CD4-positive, alpha-beta T cell treated with Interleukin-2 at 100 ng/mL for 4 hours (primary cell): ENCODE data around the gene ARHGEF10L.
A peak's percentile ranks its signal among the peaks of the same experiment; 100 is the strongest.

Experiments used
- DNase-seq: peaks from one replicate; pipeline ENCODE4 v3.0.0-alpha.2; 2020; ENCODE audit warnings: low spot score

ARHGEF10L gene

DNA sequence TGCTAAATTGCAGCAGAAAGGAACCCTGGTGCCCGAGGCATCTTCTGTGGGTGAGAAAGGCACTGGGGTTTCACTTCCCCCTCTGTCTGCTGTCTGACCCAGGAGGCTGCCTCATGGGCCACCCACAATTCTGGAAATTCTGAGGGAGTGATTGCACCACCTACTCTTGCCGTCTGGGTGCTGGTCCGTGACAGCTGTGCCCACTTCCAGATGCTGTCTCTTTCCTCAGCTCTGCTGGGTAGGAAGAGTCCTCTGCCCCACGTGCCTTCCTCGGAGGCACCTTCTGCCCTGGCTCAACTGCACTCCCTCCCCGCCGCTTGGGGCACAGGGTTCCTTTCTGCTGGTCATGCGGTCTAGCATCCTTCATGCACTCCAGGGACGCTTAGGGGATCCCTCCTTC lies 96.3 kb downstream of the ARHGEF10L start:
- DNase-seq: peak; percentile 13

DNA sequence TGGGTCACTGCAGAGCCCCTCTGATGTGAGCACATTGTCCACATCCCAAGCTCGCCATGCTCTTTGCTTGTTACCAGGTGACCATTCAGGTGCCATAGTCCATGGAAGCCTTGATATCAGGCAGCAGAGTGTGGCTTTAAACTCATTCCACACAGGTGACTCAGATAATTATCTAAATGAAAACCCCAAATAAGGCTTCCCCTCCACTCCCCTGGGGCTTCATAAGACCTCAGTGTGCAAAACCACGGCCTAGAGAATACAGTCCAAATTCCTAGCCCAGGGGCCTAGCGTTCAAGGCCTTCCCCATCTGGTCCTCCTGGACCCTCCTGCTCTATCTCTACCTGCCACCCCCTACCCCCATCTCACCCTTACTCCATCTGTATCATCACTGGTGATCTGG lies 97.1 kb downstream of the ARHGEF10L start:
- DNase-seq: no peak

DNA sequence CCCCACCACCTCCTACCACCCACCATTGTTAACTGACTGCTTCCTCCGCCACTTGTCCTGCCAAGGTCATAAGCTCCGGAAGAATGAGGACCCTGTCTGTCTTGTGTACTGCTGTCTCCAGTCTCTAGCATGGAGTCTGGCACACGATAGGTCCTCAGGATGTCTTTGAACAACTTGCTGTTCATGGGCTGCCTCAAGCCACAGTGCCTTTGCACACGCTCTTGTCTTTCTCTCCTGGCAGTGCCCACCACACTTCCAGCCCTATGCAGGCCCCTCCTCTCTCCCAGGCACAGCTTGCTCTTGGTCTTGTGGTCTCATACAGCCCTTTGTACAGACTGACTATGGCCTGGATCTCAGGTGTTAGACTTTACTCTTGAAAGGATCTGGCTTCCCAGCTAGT lies 97.6 kb downstream of the ARHGEF10L start:
- DNase-seq: no peak

DNA sequence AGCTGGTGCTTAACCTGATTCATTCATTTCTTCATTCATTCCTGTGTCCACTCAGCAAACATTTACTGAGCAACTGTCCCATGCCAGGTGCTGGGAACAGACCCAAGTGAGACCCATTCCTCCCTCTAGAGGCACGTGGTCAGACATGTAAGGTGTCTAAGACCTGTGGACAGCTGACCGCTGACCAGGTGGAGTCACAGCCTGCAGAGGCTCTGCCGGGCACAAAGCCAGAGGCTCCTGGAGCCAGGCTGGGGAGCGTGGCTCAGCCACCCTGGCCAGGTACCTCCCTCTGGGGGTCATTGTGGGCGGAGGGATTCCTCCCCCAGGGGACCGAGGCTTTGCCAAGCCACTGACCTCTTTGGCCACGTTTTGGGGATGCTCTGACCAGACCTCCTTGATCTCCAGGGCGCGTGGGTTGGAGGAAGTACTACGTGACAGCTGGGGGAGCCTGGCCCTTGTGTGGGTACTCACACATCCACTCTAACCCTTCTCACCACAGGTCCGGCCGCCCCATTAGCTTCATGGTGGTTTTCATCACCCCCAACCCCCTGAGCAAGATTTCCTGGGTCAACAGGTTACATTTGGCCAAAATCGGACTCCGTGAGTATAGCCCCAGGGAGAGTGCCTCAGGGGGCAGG lies 100.3 kb downstream of the ARHGEF10L start:
- no peak for DNase-seq

DNA sequence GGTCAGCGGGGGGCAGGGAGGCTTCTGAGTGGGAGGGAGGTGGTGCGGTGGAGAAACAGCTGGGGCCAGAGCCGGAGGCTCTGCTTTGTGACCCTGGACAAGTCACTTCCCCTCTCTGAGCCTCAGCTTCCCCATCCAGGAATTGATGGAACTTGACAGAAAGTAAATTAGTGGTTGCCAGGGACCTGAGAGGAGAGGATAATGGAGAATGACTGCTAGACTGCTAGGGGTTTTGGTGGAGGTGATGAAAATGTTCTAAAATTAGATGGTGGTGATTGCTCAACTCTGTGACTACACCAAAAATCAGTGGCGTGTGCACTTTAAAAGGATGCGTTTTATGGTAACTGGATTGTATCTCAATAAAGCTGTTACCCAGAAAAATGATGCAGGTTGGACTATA lies 100.9 kb downstream of the ARHGEF10L start:
- DNase-seq: no peak

DNA sequence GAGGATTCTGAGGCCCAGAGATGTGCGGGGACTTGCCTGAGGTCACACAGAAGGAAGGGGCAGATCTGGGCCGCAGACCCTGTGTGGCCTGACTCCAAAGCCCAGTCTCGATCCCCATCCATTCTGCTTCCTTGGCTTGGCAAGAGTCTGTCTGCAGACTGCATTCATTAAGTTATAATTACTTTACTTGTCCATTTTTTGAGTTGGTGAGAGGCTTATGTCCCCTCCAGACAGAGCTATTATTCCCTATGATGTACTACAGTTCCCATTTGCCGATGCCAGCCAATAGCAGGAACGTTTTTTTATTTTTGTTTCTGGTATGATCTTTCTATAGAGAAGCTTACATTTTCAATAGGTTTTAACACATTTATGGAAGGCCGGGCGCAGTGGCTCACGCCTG lies 101.5 kb downstream of the ARHGEF10L start:
- no peak for DNase-seq

DNA sequence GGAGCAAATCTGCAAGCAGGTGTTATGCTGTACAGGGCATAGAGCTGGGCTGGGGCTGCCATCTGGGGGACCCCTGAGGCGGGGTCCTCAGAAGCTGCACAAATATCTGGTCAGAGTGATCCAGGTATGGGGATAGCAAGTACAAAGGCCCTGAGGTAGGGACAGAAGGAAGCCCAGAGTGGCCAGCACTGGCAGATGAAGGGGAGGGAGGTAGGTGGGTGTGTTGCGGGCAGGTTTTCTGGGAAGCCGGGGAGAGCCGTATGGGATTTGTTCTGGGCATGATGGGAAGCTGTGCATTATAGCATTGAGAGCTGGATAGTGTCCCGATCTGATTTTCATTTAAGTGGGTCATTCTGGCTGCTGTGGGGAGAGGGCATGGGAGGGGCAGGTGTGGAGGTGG lies 102.7 kb downstream of the ARHGEF10L start:
- no peak for DNase-seq

DNA sequence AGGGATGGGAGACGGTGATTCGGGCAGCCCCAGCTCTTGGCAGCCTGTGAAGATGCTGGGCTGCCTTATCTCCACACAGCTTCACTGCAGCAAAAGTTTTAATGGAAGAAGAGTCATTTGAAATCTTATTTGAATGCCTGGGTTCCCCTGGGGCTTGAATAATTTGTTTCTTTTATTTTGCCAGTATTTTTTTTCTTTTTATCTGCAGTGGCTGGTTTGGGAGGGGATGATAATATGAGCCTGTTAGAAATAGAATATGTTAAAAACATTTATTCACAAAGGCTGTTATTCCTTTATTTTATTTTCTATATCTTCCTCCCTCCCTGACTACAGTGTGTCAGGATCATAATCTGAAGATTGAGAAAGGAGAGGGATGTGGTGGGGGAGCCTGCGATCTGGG lies 103.4 kb downstream of the ARHGEF10L start:
- no peak for DNase-seq

DNA sequence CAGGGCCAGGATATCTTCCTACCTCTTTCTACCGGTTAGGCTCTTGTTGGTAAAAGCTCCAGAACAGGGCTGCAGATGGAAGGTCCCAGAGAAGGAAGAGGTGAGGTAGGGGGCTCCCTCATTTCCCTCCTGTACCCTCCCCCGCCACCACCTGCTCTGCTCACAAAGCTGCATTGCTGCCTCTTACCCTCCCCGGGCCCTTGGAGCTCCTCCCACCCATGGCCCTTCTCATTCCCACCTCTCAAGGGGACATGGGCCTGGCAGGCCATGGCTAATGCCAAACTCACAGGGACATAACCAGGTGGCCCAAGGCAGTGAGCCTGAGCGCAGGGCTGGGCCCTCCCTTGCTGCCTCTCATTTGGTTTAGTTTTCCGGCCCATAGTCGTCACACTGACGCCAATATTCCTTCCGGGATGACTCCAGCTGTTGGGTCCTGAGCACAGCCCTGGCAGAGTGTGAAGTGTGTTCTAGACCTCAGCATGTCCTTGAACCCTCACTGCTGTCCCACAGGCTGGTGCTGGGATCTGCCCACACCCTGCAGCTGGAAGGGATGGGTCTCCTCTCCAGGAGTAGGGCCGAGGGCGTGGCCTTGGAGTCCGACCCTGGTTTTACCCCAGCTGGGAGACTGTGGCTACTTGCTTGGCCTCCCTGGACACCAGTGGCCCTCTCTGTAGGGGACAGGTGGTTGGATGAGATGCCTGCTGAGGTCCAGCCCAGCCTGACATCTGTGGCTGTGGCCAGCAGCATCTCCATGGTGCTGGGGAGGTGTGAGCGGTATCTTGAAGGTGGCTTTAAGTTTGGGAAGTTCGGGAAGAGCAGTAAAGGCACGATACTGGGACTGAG lies 104.6 kb downstream of the ARHGEF10L start:
- no peak for DNase-seq

DNA sequence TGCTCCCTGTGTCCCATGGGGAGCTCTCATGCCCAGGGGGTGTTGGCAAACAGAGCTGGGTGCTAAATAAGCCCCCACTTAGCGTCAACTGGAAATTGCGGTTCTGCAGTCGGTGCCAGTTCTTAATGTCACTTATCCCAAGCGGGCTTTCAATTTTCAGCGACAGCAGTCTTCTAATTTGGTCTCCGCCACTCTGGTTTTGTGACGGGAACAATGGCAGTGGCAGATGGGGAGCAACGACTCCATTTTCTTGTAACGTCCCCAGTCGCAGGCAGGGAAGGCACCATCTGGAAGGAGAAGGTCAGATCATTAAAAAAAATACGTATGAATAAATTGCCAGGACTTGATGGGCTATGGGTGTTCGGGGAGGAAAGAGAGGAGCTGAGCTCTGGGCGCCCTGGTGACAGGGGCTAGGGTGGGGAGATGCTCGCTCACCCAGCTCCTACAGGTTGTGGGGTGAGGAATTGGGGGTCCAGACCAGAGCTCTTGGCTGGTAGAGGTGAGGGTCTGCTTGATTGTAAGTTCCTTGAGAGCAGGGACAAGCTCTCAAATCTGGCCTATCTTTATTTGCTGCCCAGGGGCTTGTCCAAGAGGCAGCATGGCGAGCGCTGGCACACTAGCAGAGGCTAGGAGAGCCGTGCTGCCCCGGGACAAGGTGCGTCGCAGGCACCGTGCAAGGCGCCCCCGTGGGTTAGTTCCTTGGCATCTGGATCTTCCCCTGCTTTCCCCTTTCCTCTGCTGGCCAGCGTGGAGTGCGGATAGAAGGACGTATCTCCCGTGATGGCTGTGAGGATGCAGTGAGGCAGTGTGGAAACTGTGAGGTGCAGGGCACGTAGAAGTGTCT lies 105.8 kb downstream of the ARHGEF10L start:
- no peak for DNase-seq

DNA sequence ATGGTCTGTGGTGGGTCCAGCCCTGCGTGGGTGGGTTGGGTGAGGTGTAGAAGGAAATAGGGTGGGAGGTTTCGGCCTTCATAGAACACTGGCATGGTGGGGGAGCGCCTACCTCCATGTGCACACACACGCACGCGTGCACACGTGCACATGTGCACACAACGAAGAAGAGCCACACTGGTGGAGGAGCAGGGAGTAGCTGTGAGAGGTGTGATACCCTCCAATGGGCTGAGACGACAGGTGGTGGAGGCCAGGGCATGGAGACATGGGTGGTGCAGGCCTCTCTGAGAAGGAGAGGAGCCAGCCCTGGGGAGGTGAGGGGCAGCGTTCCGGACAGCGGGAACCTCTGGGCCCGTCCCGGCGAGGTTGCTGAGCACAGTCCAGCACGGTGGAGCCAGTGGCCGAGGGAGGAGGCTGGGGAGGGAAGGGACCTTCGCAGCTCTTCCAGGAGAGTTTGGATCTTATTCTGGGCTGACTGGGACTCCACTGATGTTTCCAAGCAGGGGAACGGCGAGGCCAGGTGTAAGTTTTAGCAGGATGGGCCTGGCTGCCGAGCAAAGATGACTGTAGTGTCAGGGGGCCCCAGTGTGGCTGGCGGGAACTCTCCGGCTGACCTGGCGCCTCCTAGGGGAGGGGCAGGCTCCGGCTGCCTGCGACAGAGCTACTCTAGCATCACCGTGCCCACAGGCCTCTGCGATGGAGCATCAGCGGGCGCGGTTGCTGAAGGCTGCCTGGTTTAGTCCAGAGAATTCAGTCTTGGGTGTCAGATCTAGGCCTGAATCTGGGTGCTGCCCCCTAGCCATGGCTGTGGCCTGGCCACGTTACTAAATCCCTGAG lies 107.2 kb downstream of the ARHGEF10L start:
- no peak for DNase-seq

DNA sequence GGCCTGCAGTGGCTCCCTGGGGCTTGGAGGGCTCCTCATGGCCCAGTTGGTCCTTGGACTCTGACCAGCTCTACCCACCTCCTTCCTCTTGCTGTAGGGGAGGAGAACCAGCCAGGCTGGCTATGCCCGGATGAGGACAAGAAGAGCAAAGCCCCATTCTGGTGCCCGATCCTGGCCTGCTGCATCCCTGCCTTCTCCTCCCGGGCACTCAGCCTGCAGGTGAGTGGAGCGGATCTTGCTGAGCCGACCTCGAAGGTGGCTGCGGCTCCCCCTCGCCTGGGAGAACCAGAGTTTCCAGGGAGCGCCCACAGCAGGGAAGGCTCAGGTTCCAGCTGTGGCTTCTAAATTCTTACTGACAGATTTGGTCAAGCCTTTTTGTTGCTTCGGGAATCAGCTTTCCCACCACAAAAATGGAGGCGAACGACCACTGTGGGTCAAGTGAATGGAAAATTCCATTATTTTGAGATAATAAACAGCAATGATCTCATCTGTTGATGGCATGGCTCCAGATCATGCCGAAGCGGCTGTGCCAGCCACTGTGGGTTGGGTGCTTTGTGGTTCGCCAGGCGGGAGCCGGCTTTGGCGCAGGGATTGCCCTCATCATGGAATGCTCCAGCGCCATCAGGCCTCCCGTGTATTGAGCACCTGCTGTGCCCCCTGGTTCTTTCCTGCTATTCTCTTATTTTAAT lies 109.1 kb downstream of the ARHGEF10L start:
- DNase-seq: no peak

DNA sequence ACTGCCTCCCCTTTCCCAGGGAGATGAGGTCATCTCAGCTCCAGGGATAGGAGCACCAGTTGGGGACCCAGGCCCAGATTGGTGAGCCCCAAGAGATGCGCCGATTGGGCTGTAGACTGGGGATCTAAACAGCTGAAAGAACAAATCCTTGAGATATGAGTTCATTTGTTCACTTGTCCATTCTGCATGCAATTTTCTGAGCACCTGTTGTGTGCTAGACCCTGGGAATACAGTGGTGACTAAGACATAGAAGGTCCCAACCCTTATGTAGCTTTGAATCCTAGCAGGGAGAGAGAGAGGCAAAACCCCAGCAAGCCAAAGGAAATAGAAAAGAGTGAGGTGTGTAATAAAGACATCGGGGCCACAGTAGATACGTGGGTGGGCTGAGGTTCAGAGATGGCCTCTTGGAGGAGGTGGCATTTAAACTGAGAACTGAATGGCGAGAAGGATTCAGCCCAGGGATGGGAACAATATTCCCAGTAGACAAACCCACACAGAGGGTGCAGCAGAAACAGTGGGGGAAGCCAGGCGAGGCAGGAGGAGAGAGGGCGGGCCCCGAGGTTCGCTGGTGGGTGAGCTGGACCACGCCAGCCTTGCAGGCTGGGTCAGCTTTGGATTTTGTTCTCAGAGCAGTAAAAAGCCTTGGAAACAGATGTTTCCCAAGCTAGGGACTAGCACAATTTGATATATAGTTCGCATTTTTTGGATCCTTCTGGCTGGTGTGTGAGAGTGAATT lies 110.0 kb downstream of the ARHGEF10L start:
- DNase-seq: no peak

DNA sequence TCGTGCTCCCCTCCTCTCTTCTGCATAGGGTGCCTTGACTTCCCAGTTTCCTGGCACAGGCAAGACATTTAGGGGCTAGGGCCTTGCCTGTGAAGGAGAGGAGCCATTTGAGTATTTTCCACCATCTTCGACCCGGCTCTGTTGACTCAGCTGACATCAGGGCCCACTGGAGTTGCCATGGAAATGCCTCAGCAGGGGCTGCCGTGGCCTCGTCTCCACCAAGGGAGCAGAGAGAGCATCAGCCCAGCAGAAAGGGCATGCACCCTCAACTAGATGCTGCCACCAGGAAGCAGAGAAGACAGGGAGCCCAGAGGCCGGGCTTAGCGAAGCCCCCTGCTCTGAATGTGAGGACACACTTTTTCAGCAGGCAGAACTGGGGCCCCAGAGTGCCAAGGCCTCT lies 113.8 kb downstream of the ARHGEF10L start:
- no peak for DNase-seq

DNA sequence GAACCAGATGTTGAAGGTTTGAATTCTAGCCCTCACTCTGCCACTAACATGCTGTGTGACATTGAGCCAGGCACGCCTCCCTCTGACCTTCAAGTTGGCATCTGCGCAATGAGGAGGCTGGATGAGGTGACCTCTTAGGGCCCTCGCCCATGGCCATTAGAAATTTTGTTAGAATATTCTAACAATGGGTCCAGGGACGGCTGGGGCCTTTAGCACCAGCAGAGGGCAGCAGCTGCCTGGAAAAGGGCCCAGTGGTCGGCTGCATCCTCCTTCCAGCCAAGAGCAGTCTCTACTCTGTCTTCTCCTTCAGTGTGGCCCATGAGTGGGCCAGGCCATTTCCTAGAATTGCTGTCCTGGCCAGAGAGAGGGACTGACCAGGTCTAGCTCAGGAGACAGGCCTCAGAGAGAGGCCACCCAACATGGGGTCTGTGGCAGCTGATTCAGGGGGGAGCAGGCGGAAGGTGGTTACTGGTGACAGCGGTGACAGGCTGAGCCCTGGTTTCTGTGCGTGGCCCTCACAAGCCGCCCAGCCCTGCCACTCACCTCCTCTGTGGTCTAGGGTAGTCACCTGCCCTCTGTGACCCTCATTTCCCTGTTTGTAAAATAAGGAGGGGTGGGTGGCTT lies 114.3 kb downstream of the ARHGEF10L start:
- DNase-seq: peak; percentile 3

DNA sequence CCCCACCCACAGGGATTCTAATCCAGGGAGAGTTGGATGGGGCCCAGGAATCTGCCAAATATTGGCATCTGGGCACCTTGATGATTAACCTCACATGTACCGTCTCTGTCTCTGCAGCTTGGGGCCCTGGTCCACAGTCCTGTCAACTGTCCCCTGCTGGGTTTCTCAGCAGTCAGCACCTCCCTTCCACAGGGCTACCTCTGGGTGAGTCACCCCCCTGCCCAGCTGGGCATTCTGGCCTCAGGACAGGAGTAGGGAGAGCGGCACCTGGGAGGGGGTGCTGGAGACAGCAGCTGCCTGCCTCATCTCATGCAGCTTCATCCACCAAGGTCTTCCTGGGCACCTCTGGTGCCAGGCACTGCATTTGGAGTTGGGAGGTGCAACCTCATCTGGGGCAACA lies 115.0 kb downstream of the ARHGEF10L start:
- no peak for DNase-seq

DNA sequence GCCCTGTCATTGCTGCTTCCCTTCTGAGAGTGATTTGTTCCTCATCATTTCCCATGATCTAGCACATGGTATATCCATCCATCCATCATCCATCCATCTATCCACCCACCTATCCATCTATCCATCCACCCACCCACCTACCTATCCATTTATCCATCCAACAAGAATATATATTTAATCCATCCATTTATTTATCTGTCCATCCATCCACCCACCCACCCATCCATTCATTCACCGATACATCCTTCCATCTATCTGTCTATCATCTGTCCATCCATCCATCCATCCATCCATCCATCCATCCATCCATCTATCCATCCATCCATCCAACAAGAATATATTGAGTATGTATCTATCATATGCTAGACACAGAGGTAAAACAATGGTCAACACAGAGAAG lies 115.7 kb downstream of the ARHGEF10L start:
- no peak for DNase-seq

DNA sequence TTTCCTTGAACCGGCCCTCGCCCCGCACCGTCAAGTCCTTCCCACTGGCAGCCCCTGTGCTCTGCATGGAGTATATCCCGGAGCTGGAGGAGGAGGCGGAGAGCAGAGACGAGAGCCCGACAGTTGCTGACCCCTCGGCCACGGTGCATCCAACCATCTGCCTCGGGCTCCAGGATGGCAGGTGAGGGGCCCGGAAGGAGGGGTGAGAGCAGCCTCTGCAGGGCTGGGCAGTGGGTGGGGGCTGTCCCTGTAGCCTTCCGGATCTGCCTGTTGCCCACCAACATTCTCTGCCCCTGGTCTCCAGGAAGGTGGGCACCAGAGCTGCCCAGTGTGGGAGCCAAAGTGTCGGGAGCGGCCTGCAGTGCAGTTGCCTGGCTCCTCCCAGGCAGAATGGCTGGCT lies 116.4 kb downstream of the ARHGEF10L start:
- no peak for DNase-seq

DNA sequence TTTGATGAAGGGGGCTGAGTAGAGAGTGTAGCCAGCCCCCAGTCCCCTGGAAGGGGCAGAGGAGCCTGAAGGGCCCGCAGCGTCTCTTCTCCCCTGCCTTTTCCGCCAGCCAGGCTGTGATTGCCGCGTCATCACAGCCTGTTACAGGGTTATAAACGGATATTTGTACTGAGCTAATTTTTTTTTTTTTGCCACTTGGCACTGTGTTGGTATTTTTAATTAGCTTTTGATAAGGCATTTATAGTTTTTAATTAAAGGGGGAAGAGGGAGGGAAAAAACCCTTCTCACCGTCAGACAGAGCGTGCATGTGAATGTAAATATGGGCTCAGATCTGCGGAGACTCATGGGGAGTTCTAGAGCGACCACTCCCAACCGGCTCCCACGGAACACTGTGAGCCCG lies 117.9 kb downstream of the ARHGEF10L start:
- DNase-seq: no peak

DNA sequence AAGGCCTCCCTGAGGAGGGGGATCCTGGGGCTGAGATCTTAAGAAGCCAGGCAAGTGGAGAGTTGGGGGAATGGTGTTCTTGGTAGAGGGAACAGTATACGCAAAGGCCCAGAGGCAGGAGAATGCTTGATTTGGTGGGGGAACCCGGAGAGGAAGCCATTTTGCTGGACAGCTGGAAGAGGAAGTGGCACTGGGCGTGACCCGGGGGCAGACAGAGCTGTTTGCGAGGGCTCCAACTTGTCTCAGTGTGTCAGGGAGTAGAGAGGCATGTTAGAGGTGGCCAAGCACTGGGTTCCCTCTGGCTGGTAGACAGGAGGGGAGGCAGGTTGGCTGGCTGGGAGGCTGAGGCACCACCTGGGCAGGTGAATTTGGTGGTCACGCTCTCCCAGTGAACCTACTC lies 119.3 kb downstream of the ARHGEF10L start:
- DNase-seq: no peak
